Activated gamma-delta T cell treated with anti-CD3 and anti-CD28 coated beads, Interleukin-2, amount 50 U/mL, for 16 hours (primary cell): ENCODE data around the gene MRE11.
A peak's percentile ranks its signal among the peaks of the same experiment; 100 is the strongest.

Source experiments
- DNase-seq: peaks from one replicate; pipeline ENCODE4 v3.0.0-alpha.2; 2020; ENCODE audit warnings: low read depth

Gene MRE11

GRCh38 chr11:94493281-94494125, at the start of gene MRE11, which contains the start of gene ANKRD49:
TSS of gene MRE11 (minus strand) at chr11:94493844. CDS start at chr11:94492801, 1,043 bp downstream.
TSS of gene ANKRD49 (plus strand) at chr11:94493984. CDS start at chr11:94496694, 2,710 bp downstream.
- DNase-seq: peak; percentile 94

GRCh38 chr11:94539420-94539819, 45.8 kb upstream of the MRE11 start:
- no peak for DNase-seq

GRCh38 chr11:94537031-94537600, 43.5 kb upstream of the MRE11 start:
- DNase-seq: no peak

GRCh38 chr11:94536386-94536785, 42.7 kb upstream of the MRE11 start:
- DNase-seq: no peak

- DNase-seq: no peak
These were observed 40.3 kb upstream of the MRE11 start for GRCh38 chr11:94533696-94534630.

- DNase-seq: no peak
These were observed 39.6 kb upstream of the MRE11 start for GRCh38 chr11:94533206-94533605.

GRCh38 chr11:94532211-94532610, 38.6 kb upstream of the MRE11 start:
- no peak for DNase-seq

- DNase-seq: no peak
These were observed 34.9 kb upstream of the MRE11 start for GRCh38 chr11:94528551-94528950.

- no peak for DNase-seq
These were observed 33.2 kb upstream of the MRE11 start for GRCh38 chr11:94526645-94527438.

GRCh38 chr11:94525546-94526324, 32.1 kb upstream of the MRE11 start:
- DNase-seq: no peak

- no peak for DNase-seq
These were observed 30.7 kb upstream of the MRE11 start for GRCh38 chr11:94524341-94524740.

GRCh38 chr11:94521684-94522083, 28.0 kb upstream of the MRE11 start:
- no peak for DNase-seq

GRCh38 chr11:94519478-94520084, 25.9 kb upstream of the MRE11 start:
- DNase-seq: no peak

- DNase-seq: no peak
These were observed 24.7 kb upstream of the MRE11 start for GRCh38 chr11:94518300-94518699.

GRCh38 chr11:94516725-94517124, 23.1 kb upstream of the MRE11 start:
- DNase-seq: no peak

GRCh38 chr11:94515398-94515797, 21.8 kb upstream of the MRE11 start:
- no peak for DNase-seq

- no peak for DNase-seq
These were observed 19.4 kb upstream of the MRE11 start for GRCh38 chr11:94513091-94513490.

- peak; percentile 42 for DNase-seq
These were observed 18.5 kb upstream of the MRE11 start, which contains the start of gene C11orf97 for GRCh38 chr11:94511932-94512781. TSS of gene C11orf97 (plus strand) at chr11:94512461. CDS start at chr11:94512529, 68 bp downstream.

- no peak for DNase-seq
These were observed 13.8 kb upstream of the MRE11 start for GRCh38 chr11:94507485-94507884.
